Stimulated activated CD8-positive, alpha-beta memory T cell treated with anti-CD3 and anti-CD28 coated beads, Interleukin-15, amount 100 ng/mL, for 48 hours (primary cell): ENCODE measurements around the gene YY1AP1.
"Not testable (repeated sequence)": the region's sequence is repeated elsewhere in the genome, so short reads cannot be mapped to it uniquely, and the experiment has no call there.

Source experiments
- DNase-seq, 2 donors: peaks; one replicate each; pipeline ENCODE4 v3.0.0-alpha.2; 2020; ENCODE audit warnings: low read depth in 2 of 2

The YY1AP1 gene

DNA sequence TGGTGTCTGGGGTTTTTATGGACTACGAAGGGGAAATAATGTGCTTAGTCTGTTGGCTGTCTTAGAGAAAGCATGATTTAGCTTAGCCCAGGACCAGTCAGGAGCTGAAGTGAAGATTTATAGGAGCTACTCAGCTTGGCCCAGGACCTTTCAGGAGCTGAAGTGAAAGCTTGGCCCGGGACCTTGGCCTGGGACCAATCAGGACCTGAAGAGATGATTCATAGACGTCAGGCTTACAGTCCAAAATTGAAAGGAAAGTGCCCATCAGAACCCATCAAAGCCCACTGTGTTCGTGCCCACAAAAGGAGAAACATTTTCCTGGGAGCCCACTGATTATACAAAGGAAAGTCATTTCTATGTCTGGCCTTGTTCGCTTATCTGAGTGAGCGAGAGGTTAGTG lies 42.9 kb downstream of the YY1AP1 start:
- no peak for DNase-seq

DNA sequence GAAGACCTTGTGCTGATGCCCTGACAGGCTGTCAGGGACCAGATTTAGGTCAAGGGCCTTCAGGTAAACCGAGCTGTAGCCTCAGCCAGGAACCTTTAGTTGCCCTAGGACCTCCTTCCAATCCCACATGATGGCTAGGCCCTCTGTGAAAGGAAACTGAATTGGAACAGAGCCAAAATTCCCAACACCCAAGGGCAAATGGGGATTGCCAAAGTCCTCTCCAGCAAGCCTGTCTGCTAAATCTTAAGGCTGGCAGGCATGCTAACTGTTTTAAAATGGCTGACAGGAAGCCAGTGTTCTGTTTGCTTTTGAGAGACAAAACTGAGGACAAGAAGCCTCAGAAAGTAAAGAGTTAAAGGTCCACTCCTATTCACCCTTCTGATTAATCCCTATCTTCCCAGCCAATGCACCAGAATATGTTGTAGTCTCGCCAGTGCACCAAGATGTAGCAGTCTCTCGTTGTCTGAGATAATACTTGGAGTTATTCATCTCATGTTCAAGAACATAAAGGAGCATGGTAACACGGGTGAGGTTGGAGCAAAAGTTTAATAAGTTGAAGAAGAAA lies 43.5 kb downstream of the YY1AP1 start:
- no peak for DNase-seq

DNA sequence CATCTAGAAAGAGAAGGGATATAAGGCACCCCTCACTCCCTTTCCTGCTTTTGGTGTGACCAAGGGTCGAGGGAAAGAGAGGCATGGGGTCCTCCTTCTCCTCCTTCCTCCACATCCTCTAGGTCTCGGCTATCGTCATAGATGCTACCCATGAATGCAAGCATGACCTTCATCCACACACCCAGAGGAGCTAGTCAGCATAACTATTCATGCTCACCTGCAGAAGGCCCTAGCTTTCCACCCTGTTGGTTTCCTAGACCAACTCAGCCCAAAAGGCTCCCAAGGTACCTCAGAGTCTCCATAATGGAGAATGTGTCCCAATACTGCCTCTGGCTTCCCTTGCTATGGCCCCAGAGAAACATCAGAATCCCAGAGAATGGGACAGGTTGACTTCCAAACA lies 45.3 kb downstream of the YY1AP1 start:
- no peak for DNase-seq

DNA sequence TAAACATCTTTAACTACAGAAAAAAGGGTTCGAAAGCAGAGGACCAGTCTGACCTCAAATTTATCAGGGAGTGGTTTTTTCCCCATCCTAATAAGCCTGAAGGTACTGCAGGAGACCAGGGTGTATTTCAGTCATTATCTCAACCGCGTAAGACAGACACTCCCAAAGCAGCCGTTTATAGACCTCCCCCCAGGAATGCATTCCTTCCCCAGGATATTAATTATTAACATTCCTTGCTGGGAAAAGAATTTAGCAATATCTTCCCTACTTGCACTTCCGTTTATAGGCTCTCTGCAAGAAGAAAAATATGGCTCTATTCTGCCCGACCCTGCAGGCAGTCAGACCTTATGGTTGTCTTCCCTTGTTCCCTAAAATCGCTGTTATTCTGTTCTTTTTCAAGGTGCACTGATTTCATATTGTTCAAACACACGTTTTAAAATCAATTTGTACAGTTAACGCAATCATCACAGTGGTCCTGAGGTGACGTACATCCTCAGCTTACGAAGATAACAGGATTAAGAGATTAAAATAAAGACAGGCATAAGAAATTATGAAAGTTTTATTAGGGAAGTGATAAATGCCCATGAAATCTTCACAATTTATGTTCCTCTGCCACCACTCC lies 45.9 kb downstream of the YY1AP1 start:
- not testable (repeated sequence) for DNase-seq

DNA sequence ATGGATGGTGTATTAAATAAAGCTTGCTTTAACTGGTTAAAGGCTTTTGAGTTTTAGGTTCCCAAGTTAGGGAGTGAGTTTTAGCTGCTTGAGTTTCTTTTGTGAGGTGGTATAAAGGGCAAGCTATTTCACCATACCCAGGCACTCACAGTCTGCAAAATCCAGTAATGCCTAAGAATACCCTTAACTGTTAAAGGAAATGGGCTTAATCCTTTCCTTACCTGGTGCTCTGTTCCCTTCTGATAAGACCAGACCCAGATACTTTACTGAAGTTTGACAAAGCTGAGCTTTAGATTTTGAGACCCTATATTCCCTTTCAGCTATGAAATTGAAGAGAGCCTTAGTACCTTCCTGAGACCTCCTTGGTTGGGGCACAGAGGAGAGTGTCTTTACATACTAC lies 48.2 kb downstream of the YY1AP1 start:
- DNase-seq: no peak

DNA sequence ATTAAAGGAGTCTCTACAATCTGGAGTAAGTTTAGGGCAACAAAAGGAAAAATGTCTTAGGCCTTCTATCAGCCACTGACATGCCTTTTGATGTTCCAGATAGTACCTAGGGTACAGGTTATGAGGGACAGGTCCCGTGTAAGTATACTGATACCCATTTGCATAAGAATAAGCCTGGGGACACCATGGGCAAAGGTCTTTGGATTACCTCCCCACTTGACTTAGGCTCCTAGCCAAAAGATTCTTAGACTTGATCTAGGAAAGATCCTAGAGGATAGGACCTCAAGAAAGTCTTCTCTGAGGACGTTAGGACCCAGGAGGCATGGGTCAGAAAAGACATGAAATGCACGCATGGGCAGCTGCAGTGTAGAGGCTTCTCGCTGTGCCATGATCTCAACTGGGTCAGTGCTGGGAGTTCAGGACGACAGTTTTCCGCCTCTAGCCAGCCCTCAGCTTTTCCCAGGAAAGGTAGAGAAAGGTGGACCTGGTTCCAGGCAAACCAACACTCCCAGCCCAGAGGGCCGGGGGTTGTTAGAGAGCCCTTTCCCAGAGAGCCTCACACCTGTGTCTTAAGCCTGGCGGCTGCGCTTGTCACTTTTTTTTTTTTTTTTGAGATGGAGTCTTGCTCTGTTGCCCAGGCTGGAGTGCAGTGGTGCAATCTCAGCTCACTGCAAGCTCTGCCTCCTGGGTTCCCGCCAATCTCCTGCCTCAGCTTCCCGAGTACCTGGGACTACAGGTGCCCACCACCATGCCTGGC lies 52.0 kb downstream of the YY1AP1 start:
- DNase-seq: no peak

DNA sequence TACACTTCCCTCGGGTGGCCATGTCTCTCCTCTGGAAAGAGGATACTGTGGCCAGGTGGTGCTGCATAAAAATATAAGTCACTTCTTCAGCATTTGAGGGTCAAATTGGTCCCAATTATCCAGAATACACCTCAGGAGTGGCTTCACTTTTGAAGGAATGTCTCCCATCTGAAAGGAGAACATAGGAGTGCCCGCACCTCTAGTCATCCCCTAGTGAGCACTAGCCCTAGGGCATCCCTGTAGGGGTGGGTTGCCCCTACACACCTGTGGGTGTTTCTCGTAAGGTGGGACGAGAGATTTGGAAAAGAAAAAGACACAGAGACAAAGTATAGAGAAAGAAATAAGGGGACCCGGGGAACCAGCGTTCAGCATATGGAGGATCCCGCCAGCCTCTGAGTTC lies 62.1 kb downstream of the YY1AP1 start:
- DNase-seq: not testable (repeated sequence)

DNA sequence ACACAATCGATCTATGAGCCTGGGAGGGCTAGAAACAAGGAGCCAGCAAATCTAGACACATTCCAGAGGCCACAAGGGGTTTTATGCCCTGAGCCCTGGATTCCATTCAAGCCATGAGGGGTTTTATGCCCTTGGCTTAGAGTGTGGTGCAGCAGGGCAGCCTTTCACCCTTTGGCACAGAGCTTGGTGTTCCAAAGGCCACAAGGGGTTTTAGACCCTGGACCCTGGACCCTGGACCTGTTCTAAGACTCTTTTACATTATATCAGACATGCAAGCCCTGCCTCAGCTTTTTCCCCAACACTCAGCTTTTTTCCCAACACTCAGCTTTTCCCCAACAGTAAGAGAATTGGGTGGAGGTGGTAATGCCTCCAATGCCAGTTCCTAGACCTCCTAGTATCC lies 65.2 kb downstream of the YY1AP1 start:
- DNase-seq: no peak

DNA sequence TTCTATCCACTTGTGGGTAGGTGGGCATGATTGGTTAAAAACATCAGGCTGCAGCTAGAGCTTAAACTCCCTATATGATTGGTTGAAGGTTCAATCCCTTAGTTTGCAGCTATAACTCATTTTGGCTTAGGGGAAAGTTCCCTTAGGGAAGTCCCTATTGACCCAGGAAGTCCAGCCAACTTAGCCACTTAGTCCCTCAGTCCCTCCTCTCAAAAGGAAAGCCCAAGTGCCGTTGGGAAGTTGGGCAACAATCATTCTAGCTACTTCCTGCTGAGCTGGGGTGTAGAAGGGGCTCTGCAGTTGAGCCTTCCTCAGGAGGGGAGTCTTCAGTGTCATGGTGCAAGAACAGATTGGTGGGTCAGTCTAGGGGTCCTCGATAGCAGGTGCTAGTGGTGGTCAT lies 66.4 kb downstream of the YY1AP1 start:
- DNase-seq: no peak

DNA sequence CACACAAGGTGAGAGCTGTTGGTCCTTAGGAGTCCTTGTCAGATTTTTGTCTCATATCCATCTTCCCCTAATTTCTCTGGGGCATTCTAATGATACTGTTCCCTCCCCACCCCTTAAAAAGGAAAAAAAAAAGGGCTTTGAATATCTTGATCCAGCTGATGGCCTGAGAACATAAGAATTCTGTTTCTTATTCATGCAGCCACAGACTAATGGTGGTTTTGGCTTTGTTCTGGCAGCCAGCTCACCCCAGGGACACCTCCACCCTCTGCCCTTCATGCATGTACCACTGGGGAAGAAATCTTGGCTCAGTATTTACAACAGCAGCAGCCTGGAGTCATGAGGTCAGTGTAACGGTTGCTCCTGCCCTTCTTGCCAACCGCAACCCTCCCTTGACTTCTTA lies 75.3 kb downstream of the YY1AP1 start:
- DNase-seq: not testable (repeated sequence)

DNA sequence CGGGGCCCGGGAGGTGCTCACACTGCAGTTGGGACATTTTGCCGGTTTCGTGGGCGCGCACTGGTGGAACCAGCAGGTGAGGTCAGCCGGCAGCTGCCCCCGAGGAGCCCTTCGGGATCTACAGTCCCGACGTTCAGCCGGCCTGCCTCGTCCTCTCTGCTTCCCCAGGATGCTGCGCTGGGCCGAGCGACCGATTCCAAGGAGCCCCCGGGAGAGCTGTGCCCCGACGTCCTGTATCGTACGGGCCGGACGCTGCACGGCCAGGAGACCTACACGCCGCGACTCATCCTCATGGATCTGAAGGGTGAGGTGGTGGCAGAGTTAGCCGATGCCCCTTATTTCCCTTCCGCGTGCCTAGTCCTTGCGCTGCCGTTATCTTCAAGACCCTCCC lies 78.3 kb downstream of the YY1AP1 start:
- DNase-seq: not testable (repeated sequence)

DNA sequence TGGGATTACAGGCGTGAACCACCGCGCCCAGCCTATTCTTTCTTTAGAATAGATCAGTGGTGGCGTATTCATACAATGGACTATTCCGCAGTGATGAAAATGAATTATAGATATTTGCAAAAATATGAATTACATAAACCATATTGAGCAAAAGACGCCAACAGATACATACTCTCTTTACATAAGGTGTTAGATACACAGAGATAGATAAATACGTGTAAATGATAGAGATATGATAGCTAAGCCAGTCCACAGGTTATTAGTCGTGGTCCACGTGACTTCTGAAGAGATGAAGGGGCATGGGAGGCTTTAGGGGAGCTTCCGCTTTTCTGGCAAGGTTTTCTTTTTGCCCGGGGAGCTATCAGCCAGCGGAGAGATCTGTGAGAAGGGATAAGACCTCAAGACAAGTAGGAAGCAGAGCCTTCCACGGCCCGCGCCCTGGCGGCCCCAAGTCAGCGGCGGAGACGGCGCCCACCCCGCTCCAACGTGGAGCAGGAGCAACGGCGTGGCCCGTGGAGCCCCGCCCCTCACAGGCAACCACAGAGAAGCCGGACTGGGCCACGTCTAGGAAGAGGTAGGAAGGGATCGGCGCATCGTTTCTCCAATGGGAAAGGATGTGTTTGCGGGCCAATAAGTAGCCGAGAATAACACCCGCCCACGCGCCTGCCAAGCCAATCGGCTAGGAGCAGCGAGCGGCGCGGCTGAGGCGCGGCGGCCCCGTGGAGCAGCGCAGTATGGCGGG lies 78.9 kb downstream of the YY1AP1 start, which contains the start of gene MSTO1:
Gene MSTO1, plus strand, starts transcription at position 704 of the 742 bp plus-strand sequence. Its CDS starts 31 bp downstream, at position 735.
- peak; percentile 94 to 98 for DNase-seq
